ENCODE results near the gene PCBP3. TPM values are rescaled to one million over a fixed set of nuclear protein-coding genes. Genes with fewer than 3 reads are reported as not detected.

PCBP3 gene
- total and polyA plus RNA-seq, 2 donors (not counting 3 experiments of a cell fraction or from before 2014, with no cell fraction given), result 0.06 to 1.1 TPM

- Histone ChIP-seq H3K9me1 (replicated peaks; ENCODE audit: control insufficient read depth, extremely low read depth, insufficient read depth, low read length) (no peaks in the 10 kb centered on the region), H3K9ac (replicated peaks; ENCODE audit: extremely low read depth, insufficient read depth, low read length) (no peak overlapping the region), H3K4me3 (replicated peaks in 1 of 3; ENCODE audit: insufficient read depth in 1 of 3, low read depth in 1 of 3, low read length in 3 of 3) (no peak overlapping the region), H2AFZ (ENCODE audit: low read depth, low read length) (no peak overlapping the region), H3K27me3 (ENCODE audit: control insufficient read depth in 2 of 2, insufficient read depth in 2 of 2, low read length in 2 of 2) (no peaks in the 10 kb centered on the region), H3K79me2 (ENCODE audit: control insufficient read depth, insufficient read depth, low read length) (no peaks in the 10 kb centered on the region), H3K4me2 (ENCODE audit: insufficient read depth, low read length) (no peak overlapping the region), H3K9me3 (replicated peaks; ENCODE audit: control insufficient read depth, insufficient read depth, low read length) (no peaks in the 10 kb centered on the region), H3K4me1 (ENCODE audit: control insufficient read depth, extremely low read depth, insufficient read depth, low read length) (no peaks in the 10 kb centered on the region), H3K36me3 (ENCODE audit: control insufficient read depth in 2 of 2, extremely low read depth in 1 of 2, insufficient read depth in 2 of 2, low read length in 2 of 2) (no peaks in the 10 kb centered on the region), H3K27ac (ENCODE audit: insufficient read depth, low read depth, low read length) (no peak overlapping the region), H4K20me1 (replicated peaks; ENCODE audit: control insufficient read depth, extremely low read depth, insufficient read depth, low read length) (no peaks in the 10 kb centered on the region)
- FAIRE-seq (no peak), DNase-seq (ENCODE audit: low read depth, low spot score) (no peak)
- dilution Hi-C loops (cut with MboI; ENCODE audit: extremely low pct_ligation_motif_present, low sequenced_read_pairs) (no loop called here), intact Hi-C loops (cut with micrococcal nuclease) (no loop called here)
- ChIA-PET POLR2A (no interaction called here), CTCF (no interaction called here)
- no TSS peak for BruUV-seq (replicated peaks)
- TF ChIP-seq POLR2AphosphoS5 (IDR thresholded peaks at IDR 0.05; ENCODE audit: insufficient read depth, low read depth, low read length) (no peak), GATA2 (IDR thresholded peaks at IDR 0.05; ENCODE audit: insufficient read depth, insufficient read length, low read depth, low read length) (no peak), EZH2 (IDR thresholded peaks at IDR 0.05; ENCODE audit: borderline replicate concordance, low read depth, low read length, severe bottlenecking) (no peak), JUN (IDR thresholded peaks at IDR 0.05; ENCODE audit: borderline replicate concordance, insufficient read depth, insufficient read length, low read depth) (no peak), FOS (IDR thresholded peaks at IDR 0.05; ENCODE audit: borderline replicate concordance, insufficient read depth, low read length) (no peak), POLR2A (IDR thresholded peaks at IDR 0.05; ENCODE audit: low read depth, low read length) (no peak), CTCF (IDR thresholded peaks at IDR 0.05; ENCODE audit: extremely low read depth in 1 of 2, insufficient read depth in 1 of 2, low read depth in 1 of 2, low read length in 2 of 2) (no peak), MYC (IDR thresholded peaks at IDR 0.05; ENCODE audit: low read depth, low read length) (no peak)
Observed at GRCh38 chr21:45632637-45633251, 10.8 kb upstream of the PCBP3 start.

All from endothelial cell of umbilical vein (primary cell).